ENCODE data around the gene HAPLN3. TPM values are rescaled to one million over a fixed set of nuclear protein-coding genes. Genes with fewer than 3 reads are reported as not detected.
"Not testable (repeated sequence)": the region's sequence is repeated elsewhere in the genome, so short reads cannot be mapped to it uniquely, and the experiment has no call there.

Gene HAPLN3
- total RNA-seq, 2 experiments from 2014 or later = 79.0 to 80.2 TPM

DNA sequence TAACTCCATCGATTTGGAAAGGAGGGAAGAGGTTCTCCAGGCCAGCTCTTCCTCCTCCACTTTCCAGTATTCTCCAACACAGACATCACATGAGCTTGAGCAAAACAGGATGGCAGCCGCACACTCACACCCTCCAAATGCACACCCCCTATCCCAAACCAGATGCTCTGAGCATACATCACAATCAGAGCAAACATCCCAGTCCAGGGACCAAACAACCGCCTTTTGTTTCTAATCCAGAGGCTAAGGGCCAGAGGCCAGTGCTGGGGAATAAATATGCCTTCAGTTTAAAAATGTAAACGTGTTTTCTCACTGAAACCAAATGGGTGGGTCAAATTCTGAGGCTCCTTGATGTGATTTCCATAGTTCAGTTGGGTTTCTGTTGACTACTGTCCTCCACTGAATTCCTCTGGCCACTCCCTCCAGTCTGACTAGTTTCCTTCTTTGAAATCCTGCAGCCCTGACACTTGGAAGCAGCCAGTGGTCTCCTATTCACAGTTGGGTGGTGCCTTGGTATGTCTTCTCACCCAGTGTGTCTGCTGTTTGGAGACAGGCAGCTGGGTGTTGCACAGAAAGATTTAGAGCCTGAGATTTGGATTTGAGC, 37.0 kb upstream of the HAPLN3 start:
- no peak overlapping the region for H3K27ac Mint-ChIP-seq
- H3K36me3 Mint-ChIP-seq (ENCODE audit: low read depth) = no peaks in the 10 kb centered on the region
- no peak overlapping the region for H3K4me3 Mint-ChIP-seq
- Histone ChIP-seq H3K27ac (ENCODE audit: low read depth in 1 of 2, low read length in 2 of 2) (no peak overlapping the region), H3K9me3 (ENCODE audit: control insufficient read depth in 1 of 2, insufficient read depth in 1 of 2, low read length in 2 of 2) (peaks cover 0 to 4% of the 10 kb centered on the region in 2 experiments), H3K4me1 (ENCODE audit: insufficient read depth, low read length) (no peaks in the 10 kb centered on the region), H3K27me3 (ENCODE audit: control insufficient read depth in 1 of 2, insufficient read depth in 2 of 2, low read length in 2 of 2) (peaks cover 4 to 5% of the 10 kb centered on the region in 2 experiments), H3K4me3 (ENCODE audit: low read length) (no peak overlapping the region), H3K36me3 (ENCODE audit: insufficient read depth, low read length) (no peaks in the 10 kb centered on the region)
- DNase-seq = no peak
- CTCF ChIA-PET = no interaction called here
- ATAC-seq (ENCODE audit: poor library complexity) = no peak
- H3K9me3 Mint-ChIP-seq = peaks cover 3% of the 10 kb centered on the region
- intact Hi-C loops (cut with DNase I, micrococcal nuclease) = loop anchor here in 1 of 2 experiments (5.0 kb wide), 1 partner anchor 70 kb away; no protein-coding TSS in a partner anchor
- no peaks in the 10 kb centered on the region for H3K4me1 Mint-ChIP-seq (ENCODE audit: low read depth)
- peaks cover 26% of the 10 kb centered on the region for H3K27me3 Mint-ChIP-seq
- TF ChIP-seq, protein P1, sequence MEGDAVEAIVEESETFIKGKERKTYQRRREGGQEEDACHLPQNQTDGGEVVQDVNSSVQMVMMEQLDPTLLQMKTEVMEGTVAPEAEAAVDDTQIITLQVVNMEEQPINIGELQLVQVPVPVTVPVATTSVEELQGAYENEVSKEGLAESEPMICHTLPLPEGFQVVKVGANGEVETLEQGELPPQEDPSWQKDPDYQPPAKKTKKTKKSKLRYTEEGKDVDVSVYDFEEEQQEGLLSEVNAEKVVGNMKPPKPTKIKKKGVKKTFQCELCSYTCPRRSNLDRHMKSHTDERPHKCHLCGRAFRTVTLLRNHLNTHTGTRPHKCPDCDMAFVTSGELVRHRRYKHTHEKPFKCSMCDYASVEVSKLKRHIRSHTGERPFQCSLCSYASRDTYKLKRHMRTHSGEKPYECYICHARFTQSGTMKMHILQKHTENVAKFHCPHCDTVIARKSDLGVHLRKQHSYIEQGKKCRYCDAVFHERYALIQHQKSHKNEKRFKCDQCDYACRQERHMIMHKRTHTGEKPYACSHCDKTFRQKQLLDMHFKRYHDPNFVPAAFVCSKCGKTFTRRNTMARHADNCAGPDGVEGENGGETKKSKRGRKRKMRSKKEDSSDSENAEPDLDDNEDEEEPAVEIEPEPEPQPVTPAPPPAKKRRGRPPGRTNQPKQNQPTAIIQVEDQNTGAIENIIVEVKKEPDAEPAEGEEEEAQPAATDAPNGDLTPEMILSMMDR (IDR thresholded peaks at IDR 0.05) = no peak
- POLR2A ChIA-PET = no interaction called here

DNA sequence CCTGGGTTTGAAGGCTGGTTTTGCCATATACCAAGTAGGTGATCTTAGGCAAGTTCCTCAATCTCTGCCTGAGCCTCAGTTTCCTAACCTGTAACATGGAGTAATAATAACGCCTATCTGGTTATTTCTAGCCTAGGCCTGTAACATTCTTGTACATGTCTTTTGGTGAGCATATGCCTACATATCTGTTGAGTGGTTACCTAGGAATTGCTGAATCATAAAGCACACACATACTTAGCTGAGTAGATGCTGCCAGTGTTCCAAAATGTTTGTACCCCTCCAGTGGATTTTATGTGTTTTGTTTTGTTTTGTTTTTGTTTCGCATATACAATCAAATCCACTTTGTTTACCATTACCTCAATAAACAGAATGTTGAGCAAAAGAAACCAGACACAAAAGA, 35.2 kb upstream of the HAPLN3 start:
- Histone ChIP-seq H3K4me1 (ENCODE audit: insufficient read depth, low read length) (no peaks in the 10 kb centered on the region), H3K9me3 (ENCODE audit: control insufficient read depth in 1 of 2, insufficient read depth in 1 of 2, low read length in 2 of 2) (peaks cover 0 to 4% of the 10 kb centered on the region in 2 experiments), H3K4me3 (ENCODE audit: low read length) (no peak overlapping the region), H3K27me3 (ENCODE audit: control insufficient read depth in 1 of 2, insufficient read depth in 2 of 2, low read length in 2 of 2) (peaks cover 4 to 5% of the 10 kb centered on the region in 2 experiments), H3K36me3 (ENCODE audit: insufficient read depth, low read length) (no peaks in the 10 kb centered on the region), H3K27ac (ENCODE audit: low read depth in 1 of 2, low read length in 2 of 2) (no peak overlapping the region)
- ChIA-PET CTCF (no interaction called here), POLR2A (no interaction called here)
- ATAC-seq (ENCODE audit: poor library complexity) (no peak), DNase-seq (no peak)
- TF ChIP-seq, protein P1 (IDR thresholded peaks at IDR 0.05) = no peak
- intact Hi-C loops (cut with DNase I, micrococcal nuclease) = loop anchor here in 1 of 2 experiments (5.0 kb wide), 1 partner anchor 72 kb away; no protein-coding TSS in a partner anchor
- H3K4me3 Mint-ChIP-seq = no peak overlapping the region
- H3K36me3 Mint-ChIP-seq (ENCODE audit: low read depth) = no peaks in the 10 kb centered on the region
- H3K4me1 Mint-ChIP-seq (ENCODE audit: low read depth) = no peaks in the 10 kb centered on the region
- H3K27me3 Mint-ChIP-seq = peaks cover 26% of the 10 kb centered on the region
- peaks cover 3% of the 10 kb centered on the region for H3K9me3 Mint-ChIP-seq
- no peak overlapping the region for H3K27ac Mint-ChIP-seq

GRCh38 chr15:88929358-88930098, 34.2 kb upstream of the HAPLN3 start:
- H3K36me3 Mint-ChIP-seq (ENCODE audit: low read depth); CTCF ChIA-PET; H3K27me3 ChIP-seq (ENCODE audit: control insufficient read depth in 1 of 2, insufficient read depth in 2 of 2, low read length in 2 of 2); H3K36me3 ChIP-seq (ENCODE audit: insufficient read depth, low read length); H3K4me1 ChIP-seq (ENCODE audit: insufficient read depth, low read length); ATAC-seq (ENCODE audit: poor library complexity); POLR2A ChIA-PET; H3K9me3 ChIP-seq (ENCODE audit: control insufficient read depth in 1 of 2, insufficient read depth in 1 of 2, low read length in 2 of 2); DNase-seq; H3K4me3 Mint-ChIP-seq; H3K9me3 Mint-ChIP-seq; H3K4me1 Mint-ChIP-seq (ENCODE audit: low read depth); H3K27ac ChIP-seq (ENCODE audit: low read depth in 1 of 2, low read length in 2 of 2); H3K27ac Mint-ChIP-seq; H3K4me3 ChIP-seq (ENCODE audit: low read length): not testable (repeated sequence)
- H3K27me3 Mint-ChIP-seq = peaks cover 24% of the 10 kb centered on the region
- intact Hi-C loops (cut with DNase I, micrococcal nuclease) = loop anchor here in 1 of 2 experiments (5.0 kb wide), 1 partner anchor 73 kb away; no protein-coding TSS in a partner anchor

DNA sequence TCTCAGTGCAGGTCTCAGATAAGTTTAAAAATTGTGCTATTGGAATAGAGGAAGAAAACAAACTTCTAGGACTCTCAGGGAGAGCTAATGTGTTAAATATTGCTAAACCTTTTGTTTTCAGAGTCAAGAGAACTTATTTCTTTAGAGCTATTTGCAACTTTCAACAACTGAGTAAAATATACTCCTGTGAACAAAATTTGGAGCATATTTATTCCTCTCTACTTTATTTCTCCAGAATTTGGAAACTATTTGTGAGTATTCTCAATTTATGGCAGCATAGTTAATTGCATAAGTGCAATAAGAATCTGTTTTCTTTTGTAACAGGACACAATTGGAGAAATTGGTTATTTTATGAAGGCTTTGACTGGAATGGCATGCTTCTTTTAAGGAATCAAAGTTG, 32.8 kb upstream of the HAPLN3 start:
- H3K9me3 ChIP-seq (ENCODE audit: control insufficient read depth in 1 of 2, insufficient read depth in 1 of 2, low read length in 2 of 2); H3K27ac ChIP-seq (ENCODE audit: low read depth in 1 of 2, low read length in 2 of 2); intact Hi-C loops (cut with DNase I, micrococcal nuclease); H3K36me3 ChIP-seq (ENCODE audit: insufficient read depth, low read length); H3K4me3 Mint-ChIP-seq; CTCF ChIA-PET; H3K27ac Mint-ChIP-seq; ATAC-seq (ENCODE audit: poor library complexity); H3K4me3 ChIP-seq (ENCODE audit: low read length); H3K27me3 ChIP-seq (ENCODE audit: control insufficient read depth in 1 of 2, insufficient read depth in 2 of 2, low read length in 2 of 2); H3K4me1 ChIP-seq (ENCODE audit: insufficient read depth, low read length); H3K4me1 Mint-ChIP-seq (ENCODE audit: low read depth); POLR2A ChIA-PET; H3K36me3 Mint-ChIP-seq (ENCODE audit: low read depth); DNase-seq; H3K9me3 Mint-ChIP-seq: not testable (repeated sequence)
- peaks cover 20% of the 10 kb centered on the region for H3K27me3 Mint-ChIP-seq

GRCh38 chr15:88925648-88926047, 30.3 kb upstream of the HAPLN3 start:
- H3K9me3 ChIP-seq (ENCODE audit: control insufficient read depth in 1 of 2, insufficient read depth in 1 of 2, low read length in 2 of 2); H3K36me3 ChIP-seq (ENCODE audit: insufficient read depth, low read length); H3K4me1 Mint-ChIP-seq (ENCODE audit: low read depth); DNase-seq; POLR2A ChIA-PET; H3K9me3 Mint-ChIP-seq; ATAC-seq (ENCODE audit: poor library complexity); H3K36me3 Mint-ChIP-seq (ENCODE audit: low read depth); H3K4me1 ChIP-seq (ENCODE audit: insufficient read depth, low read length); H3K27me3 ChIP-seq (ENCODE audit: control insufficient read depth in 1 of 2, insufficient read depth in 2 of 2, low read length in 2 of 2); intact Hi-C loops (cut with DNase I, micrococcal nuclease); H3K27ac Mint-ChIP-seq; H3K27ac ChIP-seq (ENCODE audit: low read depth in 1 of 2, low read length in 2 of 2); H3K4me3 Mint-ChIP-seq; H3K4me3 ChIP-seq (ENCODE audit: low read length): not testable (repeated sequence)
- H3K27me3 Mint-ChIP-seq = peaks cover 14% of the 10 kb centered on the region
- CTCF ChIA-PET = interaction anchor here (1.7 kb wide), 1 partner anchor 21 kb away, joined by 4 read pairs; no protein-coding TSS in a partner anchor

Data from CD4-positive, alpha-beta T cell (primary cell).